Astrocyte (in vitro differentiated cells and primary cell): ENCODE measurements around the gene TMEM183A. TPM values are rescaled to one million over a fixed set of nuclear protein-coding genes. Genes with fewer than 3 reads are reported as not detected.
A peak's percentile ranks its signal among the peaks of the same experiment; 100 is the strongest.
"Not testable (repeated sequence)": the region's sequence is repeated elsewhere in the genome, so short reads cannot be mapped to it uniquely, and the experiment has no call there.

Source experiments
- DNase-seq: peaks from one replicate; pipeline ENCODE4 v3.0.0-alpha.2; 2010; ENCODE audit warnings: low read depth
- FAIRE-seq: peaks from 2 replicates; lab custom pipeline; 2011; peaks lifted over from hg19 to GRCh38; lab: Jason Lieb, UNC
- H2AFZ ChIP-seq: 2 replicates; pipeline ENCODE4 v1.6.0; 2012; ENCODE audit warnings: low read depth, low read length, inconsistent platforms
- H3K27ac ChIP-seq: 2 replicates; pipeline ENCODE4 v1.5.1; 2011; ENCODE audit warnings: low read depth, low read length, inconsistent platforms
- H3K27me3 ChIP-seq: 2 replicates; pipeline ENCODE4 v1.6.0; 2011; ENCODE audit warnings: low read length, inconsistent platforms; ENCODE audit not compliant: insufficient read depth
- H3K36me3 ChIP-seq: 2 replicates; pipeline ENCODE4 v1.5.1; 2011; ENCODE audit warnings: low read length, inconsistent platforms; ENCODE audit not compliant: insufficient read depth
- H3K4me1 ChIP-seq: 2 replicates; pipeline ENCODE4 v1.5.1; 2011; ENCODE audit warnings: low read length, inconsistent platforms; ENCODE audit not compliant: insufficient read depth
- H3K4me2 ChIP-seq: 2 replicates; pipeline ENCODE4 v1.6.0; 2012; ENCODE audit warnings: low read length, inconsistent platforms
- H3K4me3 ChIP-seq: 2 replicates; pipeline ENCODE4 v1.5.1; 2011; ENCODE audit warnings: low read depth, mild to moderate bottlenecking, low read length, inconsistent platforms; ENCODE audit not compliant: insufficient read depth
- H3K79me2 ChIP-seq: 2 replicates; pipeline ENCODE4 v1.6.0; 2012; ENCODE audit warnings: mild to moderate bottlenecking, low read length, inconsistent platforms; ENCODE audit not compliant: insufficient read depth
- H3K9ac ChIP-seq: 2 replicates; pipeline ENCODE4 v1.6.0; 2012; ENCODE audit warnings: mild to moderate bottlenecking, low read length, inconsistent platforms
- H3K9me3 ChIP-seq: 2 replicates; pipeline ENCODE4 v1.5.1; 2012; ENCODE audit warnings: low read depth, mild to moderate bottlenecking, low read length, inconsistent platforms; ENCODE audit not compliant: insufficient read depth
- H4K20me1 ChIP-seq: 2 replicates; pipeline ENCODE4 v1.6.0; 2012; ENCODE audit warnings: low read length, inconsistent platforms; ENCODE audit not compliant: insufficient read depth
- H3K27ac Mint-ChIP-seq: one replicate; pipeline ENCODE4 v1.8.0; 2021; ENCODE audit warnings: mild to moderate bottlenecking, mixed read lengths; ENCODE audit not compliant: unreplicated experiment
- H3K27me3 Mint-ChIP-seq: one replicate; pipeline ENCODE4 v1.8.0; 2021; ENCODE audit warnings: low read depth, mixed read lengths; ENCODE audit not compliant: unreplicated experiment
- H3K36me3 Mint-ChIP-seq: one replicate; pipeline ENCODE4 v1.8.0; 2021; ENCODE audit warnings: low read depth, mixed read lengths; ENCODE audit not compliant: unreplicated experiment
- H3K4me1 Mint-ChIP-seq: one replicate; pipeline ENCODE4 v1.8.0; 2021; ENCODE audit warnings: low read depth, mixed read lengths; ENCODE audit not compliant: unreplicated experiment
- H3K4me3 Mint-ChIP-seq: one replicate; pipeline ENCODE4 v1.8.0; 2021; ENCODE audit warnings: mild to moderate bottlenecking, moderate library complexity, mixed read lengths; ENCODE audit not compliant: unreplicated experiment
- H3K9me3 Mint-ChIP-seq: one replicate; pipeline ENCODE4 v1.8.0; 2021; ENCODE audit warnings: mild to moderate bottlenecking, mixed read lengths; ENCODE audit not compliant: unreplicated experiment
- EZH2 ChIP-seq: IDR thresholded peaks from 2 replicates; pipeline ENCODE4 v1.6.1; 2012; ENCODE audit warnings: mild to moderate bottlenecking, low read length, inconsistent platforms; ENCODE audit not compliant: insufficient read depth
- total RNA-seq: library from RNA; stranded (reverse); gene quantifications from 2 replicates; pipeline ENCODE4 v1.2.1, GENCODE V29; 2021
- TF ChIP-seq, protein P1 (sequence below): IDR thresholded peaks from 2 replicates; pipeline ENCODE4 v1.5.1; 2011; ENCODE audit warnings: low read depth, mild to moderate bottlenecking, inconsistent platforms, low read length, moderate library complexity; ENCODE audit not compliant: insufficient read depth

The TMEM183A gene
- total RNA-seq, 1 donor from 2014 or later, result 68.6 TPM

DNA sequence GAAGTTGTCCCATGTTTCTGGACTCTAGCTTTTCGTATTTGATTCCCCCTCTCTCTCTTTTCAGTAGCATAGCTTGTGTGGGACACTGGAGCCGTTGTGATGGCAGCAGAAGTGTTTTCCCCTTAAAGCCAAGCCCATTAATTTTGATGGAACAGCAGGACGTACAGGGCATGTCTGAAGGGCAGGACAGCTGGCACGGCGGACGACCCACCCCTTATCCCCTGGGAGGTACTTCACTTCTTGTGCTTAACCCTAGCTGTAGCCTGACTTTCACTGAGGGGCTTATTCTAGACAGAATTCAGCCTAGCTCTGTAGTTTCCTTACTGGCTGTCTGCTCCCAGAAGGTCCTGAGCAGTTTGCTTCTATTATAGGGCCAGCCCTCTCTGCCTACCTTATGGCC, 10.5 kb downstream of the TMEM183A start:
- H3K4me2 ChIP-seq, result no peak overlapping the region
- DNase-seq (no peak), FAIRE-seq (no peak)
- TF ChIP-seq, protein P1, sequence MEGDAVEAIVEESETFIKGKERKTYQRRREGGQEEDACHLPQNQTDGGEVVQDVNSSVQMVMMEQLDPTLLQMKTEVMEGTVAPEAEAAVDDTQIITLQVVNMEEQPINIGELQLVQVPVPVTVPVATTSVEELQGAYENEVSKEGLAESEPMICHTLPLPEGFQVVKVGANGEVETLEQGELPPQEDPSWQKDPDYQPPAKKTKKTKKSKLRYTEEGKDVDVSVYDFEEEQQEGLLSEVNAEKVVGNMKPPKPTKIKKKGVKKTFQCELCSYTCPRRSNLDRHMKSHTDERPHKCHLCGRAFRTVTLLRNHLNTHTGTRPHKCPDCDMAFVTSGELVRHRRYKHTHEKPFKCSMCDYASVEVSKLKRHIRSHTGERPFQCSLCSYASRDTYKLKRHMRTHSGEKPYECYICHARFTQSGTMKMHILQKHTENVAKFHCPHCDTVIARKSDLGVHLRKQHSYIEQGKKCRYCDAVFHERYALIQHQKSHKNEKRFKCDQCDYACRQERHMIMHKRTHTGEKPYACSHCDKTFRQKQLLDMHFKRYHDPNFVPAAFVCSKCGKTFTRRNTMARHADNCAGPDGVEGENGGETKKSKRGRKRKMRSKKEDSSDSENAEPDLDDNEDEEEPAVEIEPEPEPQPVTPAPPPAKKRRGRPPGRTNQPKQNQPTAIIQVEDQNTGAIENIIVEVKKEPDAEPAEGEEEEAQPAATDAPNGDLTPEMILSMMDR, result no peak
- TF ChIP-seq EZH2, result no peak
- peaks cover 9% of the 10 kb centered on the region for H3K79me2 ChIP-seq
- H3K27me3 ChIP-seq, result no peaks in the 10 kb centered on the region
- no peaks in the 10 kb centered on the region for H3K9me3 ChIP-seq
- no peak overlapping the region for H3K9ac ChIP-seq
- no peak overlapping the region for H2AFZ ChIP-seq
- H3K4me3 ChIP-seq, result no peak overlapping the region
- Mint-ChIP-seq H3K9me3 (no peaks in the 10 kb centered on the region), H3K27ac (no peak overlapping the region), H3K4me3 (no peak overlapping the region), H3K4me1 (no peaks in the 10 kb centered on the region), H3K27me3 (no peaks in the 10 kb centered on the region), H3K36me3 (peaks cover 20% of the 10 kb centered on the region)
- no peak overlapping the region for H3K27ac ChIP-seq
- peaks cover 64% of the 10 kb centered on the region for H3K36me3 ChIP-seq
- H3K4me1 ChIP-seq, result no peaks in the 10 kb centered on the region
- H4K20me1 ChIP-seq, result peaks cover 23% of the 10 kb centered on the region

GRCh38 chr1:203022855-203023254, 15.7 kb downstream of the TMEM183A start:
- not testable (repeated sequence) for DNase-seq, H4K20me1 ChIP-seq, H3K9ac ChIP-seq, H3K4me3 ChIP-seq, H3K4me3 Mint-ChIP-seq, H3K9me3 ChIP-seq, H3K9me3 Mint-ChIP-seq, H3K4me1 Mint-ChIP-seq, H3K4me1 ChIP-seq, H3K27ac ChIP-seq, FAIRE-seq, H3K27ac Mint-ChIP-seq, H3K4me2 ChIP-seq, H3K27me3 Mint-ChIP-seq, H3K79me2 ChIP-seq, H2AFZ ChIP-seq
- H3K27me3 ChIP-seq, result peaks cover 11% of the 10 kb centered on the region
- peaks cover 17% of the 10 kb centered on the region for H3K36me3 Mint-ChIP-seq
- peaks cover 51% of the 10 kb centered on the region for H3K36me3 ChIP-seq

DNA sequence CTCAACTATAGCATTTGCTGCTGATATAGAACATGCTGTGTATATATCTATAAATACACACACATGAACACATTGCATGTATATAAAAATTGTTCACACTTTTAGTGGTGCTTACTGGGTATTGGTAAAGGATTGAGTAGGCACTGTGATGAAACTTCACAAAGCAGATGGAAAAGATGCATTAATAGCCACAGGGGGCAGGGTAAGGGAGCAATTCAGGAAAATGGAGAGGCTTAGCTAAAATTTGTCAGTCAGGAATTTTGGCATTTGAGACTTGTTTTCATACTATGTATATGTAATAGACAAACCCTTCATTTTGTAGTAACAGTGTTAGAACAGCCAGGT, 18.5 kb downstream of the TMEM183A start:
- Mint-ChIP-seq H3K9me3 (no peaks in the 10 kb centered on the region), H3K27ac (peak overlapping the region; percentile 51), H3K4me1 (peaks cover 9% of the 10 kb centered on the region), H3K27me3 (peaks cover 16% of the 10 kb centered on the region), H3K36me3 (peaks cover 15% of the 10 kb centered on the region), H3K4me3 (peak overlapping the region; percentile 76)
- H3K36me3 ChIP-seq, result peaks cover 27% of the 10 kb centered on the region
- H3K27ac ChIP-seq, result no peak overlapping the region
- H3K4me3 ChIP-seq, result peak overlapping the region; percentile 38
- peak overlapping the region; percentile 98 for H3K4me2 ChIP-seq
- no peaks in the 10 kb centered on the region for H3K79me2 ChIP-seq
- H2AFZ ChIP-seq, result peak overlapping the region; percentile 89
- no peak overlapping the region for H3K9ac ChIP-seq
- no peaks in the 10 kb centered on the region for H4K20me1 ChIP-seq
- H3K4me1 ChIP-seq, result peaks cover 8% of the 10 kb centered on the region
- TF ChIP-seq, protein P1, result no peak
- no peak for TF ChIP-seq EZH2
- DNase-seq, result no peak
- no peak for FAIRE-seq
- no peaks in the 10 kb centered on the region for H3K9me3 ChIP-seq
- peaks cover 15% of the 10 kb centered on the region for H3K27me3 ChIP-seq
